HG03571 (cell line): Measurements from ENCODE around the gene LSS.
A peak's percentile ranks its signal among the peaks of the same experiment; 100 is the strongest.
"Not testable (repeated sequence)": the region's sequence is repeated elsewhere in the genome, so short reads cannot be mapped to it uniquely, and the experiment has no call there.

Experiments used
- ATAC-seq: cut with Tn5 transposase; IDR thresholded peaks from one replicate; pipeline ENCODE4 v1.9.1; 2021; ENCODE audit not compliant: unreplicated experiment

The LSS gene

DNA sequence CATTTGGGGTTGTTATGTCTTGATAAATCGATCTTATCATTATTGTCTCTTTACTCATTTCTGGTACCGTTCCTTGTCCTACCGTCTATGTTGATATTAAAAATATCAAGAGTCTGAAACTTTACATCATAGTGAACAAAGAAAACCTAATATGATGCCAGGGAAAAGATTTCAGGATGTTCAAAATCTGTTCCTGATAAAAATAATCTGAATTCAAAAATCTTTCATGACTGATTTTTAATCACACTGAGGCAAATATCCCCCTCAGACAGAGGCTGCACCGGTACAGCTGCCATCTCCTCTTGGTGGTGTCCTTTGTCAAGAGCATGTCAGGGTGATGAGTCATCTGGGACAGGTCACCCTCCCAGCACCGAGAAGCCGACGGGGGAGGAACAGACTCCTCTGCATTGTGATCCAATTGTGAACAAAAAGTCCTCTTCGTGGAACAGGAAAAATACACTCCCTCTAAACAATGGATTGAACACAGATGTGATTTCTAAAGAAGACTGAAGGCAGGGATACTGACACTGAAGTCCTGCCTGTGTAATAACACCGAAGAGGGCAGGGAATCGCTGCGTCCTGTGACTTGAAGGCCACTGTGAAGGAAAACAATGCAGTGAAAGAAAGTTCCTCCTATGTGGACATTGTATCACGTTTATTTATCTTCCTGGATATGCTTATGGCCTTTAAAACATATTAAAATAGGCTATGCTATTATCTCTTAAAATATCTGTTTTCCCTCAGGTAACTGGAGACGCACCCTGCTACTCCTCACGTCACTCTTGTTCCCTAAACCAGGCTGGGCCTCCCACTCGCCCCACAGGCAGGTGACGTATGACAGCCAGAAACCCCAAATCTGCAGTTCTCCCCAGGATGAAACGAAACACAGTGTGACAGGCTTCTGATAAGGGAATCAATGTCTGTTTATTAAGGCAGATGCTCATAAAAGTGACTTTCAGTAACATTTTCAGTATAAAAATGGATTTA, 40.1 kb downstream of the LSS start:
- no peak for ATAC-seq

DNA sequence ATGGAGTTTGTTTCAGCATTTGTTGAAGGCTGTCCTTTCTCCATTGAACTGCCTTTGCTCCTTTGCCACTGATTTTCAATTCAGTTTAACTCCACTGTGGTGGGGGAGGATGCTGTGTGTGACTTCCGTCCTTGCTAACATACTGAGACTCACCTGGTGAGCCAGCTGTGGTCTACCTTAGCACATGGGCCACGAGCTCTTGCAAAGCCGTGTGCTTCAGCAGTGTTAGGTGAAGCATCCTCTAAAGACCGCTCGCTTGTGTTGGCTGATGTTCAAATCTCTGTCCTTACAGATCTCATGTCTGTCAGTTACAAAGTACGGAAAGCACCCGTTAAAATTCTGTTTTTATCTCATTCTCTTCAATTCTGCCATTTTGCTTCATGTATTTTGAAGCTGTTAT, 40.8 kb downstream of the LSS start:
- ATAC-seq = no peak

DNA sequence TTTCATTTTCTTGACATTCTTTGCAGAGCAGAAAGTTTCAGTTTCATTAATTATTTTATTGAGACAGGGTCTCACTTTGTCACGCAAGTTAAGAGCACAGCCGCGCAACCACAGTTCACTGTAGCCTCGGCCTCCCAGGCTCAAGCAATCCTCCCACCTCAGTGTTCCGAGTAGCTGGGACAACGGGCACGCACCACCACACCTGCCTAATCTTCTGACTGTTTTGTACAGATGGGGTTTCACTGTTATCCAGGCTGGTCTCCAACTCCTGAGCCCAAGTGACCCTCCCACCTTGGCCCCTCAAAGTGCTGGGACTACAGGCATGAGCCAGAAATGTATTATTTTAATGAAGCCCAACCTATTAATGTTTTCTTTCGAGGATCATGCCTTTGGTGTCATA, 41.3 kb downstream of the LSS start:
- ATAC-seq = no peak

DNA sequence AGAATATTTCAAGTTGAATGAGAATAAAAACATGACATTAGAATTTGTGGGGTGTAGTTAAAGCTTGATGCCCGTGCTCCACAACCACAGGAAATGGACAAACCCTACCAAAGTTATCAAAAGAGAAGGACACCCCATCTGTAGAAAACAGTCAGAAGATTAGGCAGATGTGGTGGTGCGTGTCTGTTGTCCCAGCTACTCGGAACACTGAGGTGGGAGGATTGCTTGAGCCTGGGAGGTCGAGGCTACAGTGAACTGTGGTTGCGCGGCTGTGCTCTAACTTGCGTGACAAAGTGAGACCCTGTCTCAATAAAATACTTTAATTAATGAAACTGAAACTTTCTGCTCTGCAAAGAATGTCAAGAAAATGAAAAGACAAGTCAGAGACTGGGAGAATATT, 42.9 kb downstream of the LSS start:
- ATAC-seq = no peak

DNA sequence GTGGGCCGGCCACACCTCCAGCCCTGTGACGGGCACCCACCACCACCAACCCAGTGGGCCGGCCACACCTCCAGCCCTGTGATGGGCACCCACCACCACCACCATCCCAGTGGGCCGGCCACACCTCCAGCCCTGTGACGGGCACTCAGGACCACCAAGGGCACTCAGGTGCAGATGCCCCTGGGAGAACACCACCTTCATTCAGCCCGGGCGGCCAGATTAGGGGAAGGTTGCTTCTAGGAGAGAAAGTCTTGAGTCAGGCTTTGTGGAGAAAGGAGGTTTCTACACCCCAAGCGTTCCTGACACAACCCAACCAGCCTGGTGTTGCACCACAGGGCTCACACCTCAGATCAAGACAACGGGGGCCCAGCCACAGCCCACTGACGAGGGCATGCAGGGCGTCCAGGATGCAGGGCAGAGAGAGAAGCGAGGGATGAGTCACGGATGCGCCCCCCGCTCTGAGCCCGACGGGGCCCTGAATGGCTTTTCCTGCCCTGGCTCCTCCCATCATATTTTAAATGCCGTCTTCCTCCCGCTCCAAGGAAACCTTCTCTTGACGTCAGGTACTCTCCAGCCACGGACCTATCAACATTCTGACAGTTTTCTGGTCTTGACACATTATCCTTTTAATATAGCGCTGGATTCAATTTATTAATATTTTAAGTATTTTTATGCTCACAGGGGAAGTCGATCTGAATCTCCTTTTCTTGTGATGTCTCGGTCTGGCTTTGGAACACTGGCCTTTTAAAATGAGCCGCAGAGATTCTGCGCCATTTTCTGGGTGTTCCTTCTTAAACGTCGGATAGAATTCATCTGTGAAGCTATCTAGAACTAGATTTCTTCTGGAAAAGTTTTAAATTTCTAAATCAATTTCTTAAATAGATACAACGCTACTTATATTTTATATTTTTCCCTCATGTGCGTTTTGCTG, 43.7 kb downstream of the LSS start:
- ATAC-seq = peak; percentile 48

DNA sequence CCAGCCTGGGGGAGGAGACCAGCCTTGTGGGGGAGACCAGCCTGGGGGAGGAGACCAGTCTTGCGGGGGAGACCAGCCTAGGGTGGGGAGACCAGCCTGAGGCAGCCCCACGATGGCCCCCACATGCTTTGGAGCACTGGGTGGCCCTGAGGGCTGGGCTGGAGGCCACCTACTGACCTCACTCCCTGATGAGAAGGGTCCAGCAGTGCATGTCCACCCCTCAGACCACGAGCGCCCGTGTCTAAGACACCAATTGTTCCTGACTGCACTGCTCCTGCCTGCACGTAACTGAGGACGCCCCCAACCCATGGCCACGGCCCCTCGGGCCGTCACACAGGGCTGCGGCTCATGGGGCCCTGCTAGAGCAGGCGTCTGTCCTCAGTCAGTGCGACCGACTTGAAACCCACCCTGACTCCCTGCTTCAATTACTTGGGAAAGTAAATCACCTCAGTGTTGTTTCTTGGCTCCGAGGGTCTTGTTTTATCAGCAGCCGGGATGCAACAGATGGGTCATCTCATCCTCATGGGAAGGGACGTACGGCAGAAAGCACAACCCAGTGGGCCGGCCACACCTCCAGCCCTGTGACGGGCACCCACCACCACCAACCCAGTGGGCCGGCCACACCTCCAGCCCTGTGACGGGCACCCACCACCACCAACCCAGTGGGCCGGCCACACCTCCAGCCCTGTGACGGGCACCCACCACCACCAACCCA, 44.5 kb downstream of the LSS start, which contains the start of gene SPATC1L:
Gene SPATC1L (minus strand): TSS at position 550 of the 715 bp plus-strand sequence. CDS start 1,643 bp downstream, outside the sequence.
- peak; percentile 46 for ATAC-seq

DNA sequence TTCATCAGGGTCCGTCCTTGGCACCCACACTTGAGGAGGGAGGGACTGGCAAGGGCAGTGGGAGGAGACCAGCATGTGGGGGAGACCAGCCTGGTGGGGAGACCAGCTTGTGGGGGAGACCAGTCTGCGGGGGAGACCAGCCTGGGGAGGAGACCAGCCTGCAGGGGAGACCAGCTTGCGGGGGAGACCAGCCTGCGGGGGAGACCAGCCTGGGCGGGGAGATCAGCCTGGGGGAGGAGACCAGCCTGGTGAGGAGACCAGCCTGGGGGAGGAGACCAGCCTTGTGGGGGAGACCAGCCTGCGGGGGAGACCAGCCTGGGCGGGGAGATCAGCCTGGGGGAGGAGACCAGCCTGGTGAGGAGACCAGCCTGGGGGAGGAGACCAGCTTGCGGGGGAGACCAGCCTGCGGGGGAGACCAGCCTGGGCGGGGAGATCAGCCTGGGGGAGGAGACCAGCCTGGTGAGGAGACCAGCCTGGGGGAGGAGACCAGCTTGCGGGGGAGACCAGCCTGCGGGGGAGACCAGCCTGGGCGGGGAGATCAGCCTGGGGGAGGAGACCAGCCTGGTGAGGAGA, 45.2 kb downstream of the LSS start:
- not testable (repeated sequence) for ATAC-seq

DNA sequence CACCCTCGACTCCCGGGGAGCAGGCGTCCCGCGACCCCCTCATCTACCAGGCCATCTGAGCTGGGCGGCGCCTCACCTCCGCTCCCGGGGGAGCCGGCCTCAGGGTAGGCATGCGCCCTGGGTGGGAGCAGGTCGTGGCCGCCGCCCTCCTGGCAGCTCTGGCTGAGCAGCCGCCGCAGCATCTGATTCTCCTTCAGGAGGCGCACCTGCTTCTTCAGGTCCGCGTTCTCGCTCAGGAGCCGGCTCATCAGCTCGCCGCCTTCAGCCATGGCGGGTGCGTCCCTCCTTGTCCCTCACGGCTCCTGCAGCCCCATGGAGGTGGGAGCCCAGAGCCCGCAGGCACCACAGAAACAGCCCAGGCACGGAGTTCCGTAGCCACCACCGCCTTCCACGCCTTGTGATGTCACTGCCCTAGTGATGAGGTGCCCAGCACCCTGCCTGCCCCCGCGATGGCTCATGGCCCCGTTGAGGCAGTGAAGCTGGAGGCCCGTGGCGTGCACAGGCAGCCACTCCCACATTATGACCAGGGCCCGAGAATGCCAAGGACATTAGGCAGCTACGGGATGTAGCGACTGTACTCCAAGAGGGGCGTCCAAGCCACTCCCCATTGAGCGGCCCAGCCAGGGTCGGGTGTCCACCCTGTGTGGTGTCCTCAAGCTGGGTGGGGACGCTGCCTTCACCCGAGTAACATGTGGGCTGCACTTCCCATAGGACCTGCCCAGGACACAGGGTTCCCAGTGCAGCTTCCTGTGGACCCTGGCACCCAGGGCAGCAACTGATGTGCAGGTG, 45.8 kb downstream of the LSS start:
- ATAC-seq = no peak

DNA sequence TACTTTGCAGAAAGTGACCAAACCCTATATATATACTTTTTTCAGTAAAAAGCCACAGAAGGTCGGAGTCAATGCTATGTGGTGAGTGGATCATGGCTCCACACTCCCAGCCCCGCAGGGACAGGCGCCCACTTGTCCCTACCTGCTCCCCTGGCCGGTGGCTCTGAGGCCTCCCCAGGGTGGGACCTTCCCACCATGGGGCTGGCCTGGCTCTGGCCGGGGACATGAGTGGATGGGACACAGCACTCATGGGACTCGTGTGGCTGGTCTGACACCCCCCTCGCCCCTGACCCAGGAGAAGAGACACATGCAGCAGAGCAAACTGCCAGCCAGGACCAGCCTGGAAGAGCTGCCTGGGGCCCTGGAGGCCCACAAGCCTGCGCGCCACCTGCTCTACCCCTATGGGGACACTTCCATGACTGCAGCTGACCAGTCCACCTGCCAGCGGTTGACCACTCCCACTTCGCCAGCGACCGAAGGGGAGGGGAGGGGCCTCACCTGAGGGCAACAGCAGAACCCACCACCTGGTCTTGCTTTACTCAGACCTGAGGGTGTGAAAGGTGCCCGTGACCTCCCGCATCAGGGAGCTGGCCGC, 46.5 kb downstream of the LSS start:
- ATAC-seq = no peak

DNA sequence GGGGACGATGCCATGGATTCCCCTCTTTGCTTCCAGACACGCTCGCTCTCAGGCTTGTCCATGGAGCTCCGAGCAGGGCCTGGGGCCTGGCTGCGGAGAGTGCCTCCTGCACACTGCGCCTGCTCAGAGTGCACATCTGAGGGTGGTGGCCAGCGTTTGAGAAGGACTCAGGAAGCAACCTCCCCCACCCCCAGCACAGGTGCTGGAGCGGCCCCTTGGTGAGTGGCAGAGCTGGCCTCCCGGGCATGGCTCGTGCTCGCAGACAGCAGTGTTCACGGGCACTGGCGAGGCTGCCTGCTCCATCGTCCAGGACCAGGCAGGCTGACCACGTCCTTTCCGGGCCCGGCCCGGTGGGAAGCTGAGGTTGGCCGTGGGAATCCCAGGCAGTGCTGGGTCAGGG, 47.1 kb downstream of the LSS start:
- ATAC-seq = no peak

DNA sequence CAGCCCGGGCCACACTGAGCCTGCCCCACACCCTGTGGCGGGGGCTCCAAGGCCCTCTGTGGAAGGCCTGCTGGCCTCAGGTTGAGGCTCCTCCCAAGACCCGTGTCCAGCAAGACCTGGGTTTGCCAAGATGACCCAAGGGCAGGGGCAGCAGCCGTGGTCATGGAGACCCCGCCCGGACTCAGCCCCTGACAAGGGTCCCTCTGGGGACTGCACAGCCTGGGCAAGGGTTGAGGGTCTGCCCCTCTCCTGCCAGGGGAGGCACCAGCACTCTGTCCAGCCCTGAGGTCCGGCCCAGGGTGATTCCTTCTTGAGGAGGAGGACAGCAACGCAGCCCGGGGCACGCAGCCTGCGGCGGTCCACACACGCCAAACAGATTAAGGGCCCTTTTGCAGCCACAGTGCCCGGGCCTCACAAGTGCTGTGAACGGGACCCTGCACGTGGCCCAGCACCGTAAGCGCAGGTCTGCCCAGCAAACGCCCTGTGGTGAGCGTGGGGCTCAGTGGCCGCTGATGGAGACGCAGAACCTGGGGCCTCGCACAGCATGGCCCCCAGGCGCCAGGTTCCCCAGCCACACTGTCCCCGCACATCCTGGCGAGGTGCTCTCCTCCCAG, 47.7 kb downstream of the LSS start:
- no peak for ATAC-seq

DNA sequence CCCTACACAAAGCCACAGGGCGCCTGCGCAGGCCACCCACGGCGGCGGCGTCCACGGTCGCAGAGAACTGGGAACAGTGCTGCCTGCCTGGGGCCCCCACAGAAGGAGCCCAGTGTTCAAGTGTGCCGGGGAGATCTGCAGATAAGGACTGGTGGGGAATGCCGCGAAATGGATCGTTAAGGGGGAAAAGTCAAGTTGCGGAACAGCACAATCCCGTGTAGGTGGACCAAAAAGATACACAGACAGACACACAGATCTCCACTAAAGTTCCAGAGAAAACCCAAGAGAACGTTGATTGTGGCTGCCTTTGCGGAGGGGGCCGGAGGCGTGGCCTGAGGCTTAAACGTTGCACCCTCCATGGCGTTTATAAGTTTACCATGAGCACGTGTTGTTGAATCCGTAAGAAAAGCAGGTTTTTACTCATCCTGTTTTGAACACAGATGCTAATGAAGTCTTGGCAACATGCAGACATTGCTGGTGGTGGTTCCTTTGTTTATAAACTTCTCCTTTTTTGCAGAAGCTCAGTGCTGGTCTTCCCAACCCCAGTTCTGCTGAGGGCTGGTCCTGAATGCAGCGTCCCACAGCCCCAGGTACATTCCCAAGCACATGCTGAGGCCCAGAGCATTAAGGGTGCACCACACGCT, 48.4 kb downstream of the LSS start:
- no peak for ATAC-seq

DNA sequence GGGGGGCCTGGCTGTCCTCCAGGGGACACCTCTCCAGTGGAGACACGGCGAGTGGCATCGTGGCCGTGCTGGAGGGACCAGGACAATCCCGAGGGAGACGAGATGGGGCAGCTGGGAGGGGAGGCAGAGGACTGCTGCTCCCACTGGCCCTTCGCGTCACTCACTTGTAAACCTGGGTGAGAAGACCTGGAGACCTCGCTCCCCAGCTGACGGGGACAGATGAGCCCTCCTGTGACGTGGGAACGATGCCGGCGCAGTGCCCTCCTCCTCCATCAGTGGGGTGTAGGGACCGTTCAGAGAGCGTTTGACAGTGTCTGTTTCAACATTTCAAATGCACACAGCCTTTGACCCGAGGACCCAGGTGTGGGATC, 48.9 kb downstream of the LSS start:
- ATAC-seq = no peak

DNA sequence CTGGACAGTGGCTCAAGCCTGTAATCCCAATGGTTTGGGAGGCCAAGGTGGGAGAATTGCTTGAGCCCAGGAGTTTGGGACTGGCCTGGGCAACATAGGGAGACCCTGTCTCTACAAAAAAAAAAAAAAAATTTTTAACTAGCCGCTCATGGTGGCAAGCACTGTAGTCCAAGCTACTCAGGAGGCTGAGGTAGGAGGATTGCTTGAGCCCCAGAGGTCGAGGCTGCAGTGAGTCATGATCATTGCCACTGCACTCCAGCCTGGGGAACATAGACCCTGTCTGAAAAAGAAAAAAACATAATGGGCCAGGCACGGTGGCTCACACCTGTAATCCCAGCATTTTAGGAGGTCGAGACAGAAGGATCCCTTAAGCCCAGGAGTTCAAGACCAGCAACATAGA, 49.6 kb downstream of the LSS start:
- ATAC-seq = no peak

DNA sequence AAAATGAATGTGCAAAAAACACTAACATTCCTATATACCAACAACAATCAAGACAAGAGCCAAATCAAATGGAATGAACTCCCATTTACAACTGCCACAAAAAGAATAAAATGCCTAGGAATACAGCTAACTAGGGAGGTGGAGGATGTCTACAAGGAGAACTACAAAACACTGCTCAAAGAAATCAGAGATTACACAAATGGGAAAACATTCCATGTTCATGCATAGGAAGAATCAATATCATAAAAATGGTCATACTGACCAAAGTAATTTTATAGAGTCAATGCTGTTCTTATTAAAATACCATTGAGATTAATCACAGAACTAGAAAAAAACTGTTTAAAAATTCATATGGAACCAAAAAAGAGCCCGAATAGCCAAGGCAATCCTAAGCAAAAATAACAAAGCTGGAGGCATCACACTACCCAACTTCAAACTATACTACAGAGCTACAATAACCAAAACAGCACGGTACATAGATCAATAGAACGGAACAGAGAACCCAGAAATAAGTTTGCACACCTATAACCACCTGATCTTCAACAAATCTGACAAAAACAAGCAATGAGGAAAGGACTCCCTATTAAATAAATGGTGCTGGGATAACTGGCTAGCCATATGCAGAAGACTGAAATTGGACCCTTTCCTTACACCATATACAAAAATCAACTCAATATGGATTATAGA, 52.0 kb downstream of the LSS start:
- ATAC-seq = not testable (repeated sequence)

DNA sequence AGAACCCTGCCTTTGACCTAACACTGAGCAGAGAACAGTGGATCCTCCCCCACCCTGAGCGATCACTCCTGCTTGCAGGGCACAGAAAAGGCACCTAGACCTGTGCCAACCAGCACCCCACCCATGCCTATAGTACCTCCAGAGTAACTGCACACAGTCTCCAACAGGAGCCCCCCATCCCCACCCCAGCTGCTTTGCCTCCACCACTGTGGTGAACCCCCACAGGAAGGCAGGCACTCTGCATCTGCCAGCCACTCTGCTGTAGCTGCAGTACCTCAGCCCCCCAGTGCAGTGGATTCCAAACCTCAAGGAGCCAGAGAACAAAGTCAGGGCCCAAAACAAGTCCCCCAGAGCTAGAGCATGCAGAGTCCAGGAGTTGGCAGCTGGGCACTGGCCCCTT, 55.0 kb downstream of the LSS start:
- no peak for ATAC-seq

DNA sequence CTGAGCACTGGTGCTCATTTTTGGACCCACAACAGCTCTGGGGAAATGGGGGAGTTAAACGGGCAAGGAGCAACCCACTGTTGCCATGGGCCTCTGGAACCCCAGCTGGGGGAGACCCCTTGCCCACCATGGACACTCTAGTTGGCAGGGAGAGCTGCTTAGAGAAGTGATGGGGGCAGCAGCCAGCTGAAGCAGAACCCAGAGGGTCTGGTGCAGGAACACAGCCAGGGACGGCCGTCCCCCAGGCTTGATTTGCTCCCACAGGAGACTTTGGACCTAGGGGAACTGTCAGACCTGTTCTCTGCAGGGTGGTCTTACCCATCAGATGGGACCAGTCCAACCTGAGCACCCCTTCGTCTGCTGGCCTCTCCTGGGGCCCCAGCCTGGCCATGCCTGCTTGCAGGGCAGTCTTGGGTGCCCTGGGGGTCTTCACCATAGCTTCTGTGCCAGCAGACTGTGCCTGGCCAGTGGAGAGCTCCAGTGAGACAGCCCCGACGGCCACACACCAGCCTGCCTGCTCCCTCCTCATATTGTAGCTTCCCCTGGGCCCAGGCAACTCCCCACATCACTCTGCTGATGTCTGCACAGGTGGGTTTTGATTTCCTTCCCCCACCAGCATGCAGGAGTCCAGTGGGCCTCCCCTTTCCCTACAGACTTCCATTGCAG, 55.6 kb downstream of the LSS start:
- ATAC-seq = no peak
